Fibroblast of the aortic adventitia (primary cell): ENCODE results near the gene CASP10. TPM values are rescaled to one million over a fixed set of nuclear protein-coding genes. Genes with fewer than 3 reads are reported as not detected.

Experiments
- DNase-seq: peaks from one replicate; pipeline ENCODE4 v3.0.0-alpha.2; 2010; ENCODE audit warnings: low read depth
- H3K4me3 ChIP-seq: 2 replicates; pipeline ENCODE4 v1.5.1; 2011; ENCODE audit warnings: low read depth, mild to moderate bottlenecking, control low read depth, low read length, moderate library complexity
- total RNA-seq: library from RNA; depleted of rRNA; stranded (reverse); fragments of >200 nt; gene quantifications from 2 replicates; pipeline ENCODE4 v1.2.3, GENCODE V29; 2012; ENCODE audit warnings: low replicate concordance
- TF ChIP-seq, protein P1 (sequence below): IDR thresholded peaks from 2 replicates; pipeline ENCODE4 v1.5.1; 2011; ENCODE audit warnings: mild to moderate bottlenecking, low read length, control low read depth, inconsistent platforms; ENCODE audit not compliant: insufficient read depth

CASP10 gene
- total RNA-seq, 1 donor: 9.1 TPM

DNA sequence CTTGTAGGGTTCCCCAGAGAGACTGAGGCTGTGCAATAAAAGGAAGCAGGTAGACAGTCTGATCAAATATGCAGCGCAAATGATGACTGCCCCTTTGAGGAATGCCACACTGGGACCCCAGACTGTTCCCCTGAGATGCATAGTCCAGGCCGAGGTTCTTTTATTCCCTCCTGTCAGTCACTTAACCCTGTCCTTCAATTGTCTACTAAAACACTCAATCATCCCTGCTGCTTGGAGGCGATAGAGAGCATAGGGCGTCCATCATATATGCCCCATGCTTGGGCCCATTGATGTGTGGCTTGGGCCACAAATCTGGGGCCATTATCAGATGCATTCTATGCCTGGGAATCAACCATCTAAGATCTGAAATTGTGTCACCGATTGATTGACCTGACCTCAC, 61.9 kb downstream of the CASP10 start:
- TF ChIP-seq, protein P1, sequence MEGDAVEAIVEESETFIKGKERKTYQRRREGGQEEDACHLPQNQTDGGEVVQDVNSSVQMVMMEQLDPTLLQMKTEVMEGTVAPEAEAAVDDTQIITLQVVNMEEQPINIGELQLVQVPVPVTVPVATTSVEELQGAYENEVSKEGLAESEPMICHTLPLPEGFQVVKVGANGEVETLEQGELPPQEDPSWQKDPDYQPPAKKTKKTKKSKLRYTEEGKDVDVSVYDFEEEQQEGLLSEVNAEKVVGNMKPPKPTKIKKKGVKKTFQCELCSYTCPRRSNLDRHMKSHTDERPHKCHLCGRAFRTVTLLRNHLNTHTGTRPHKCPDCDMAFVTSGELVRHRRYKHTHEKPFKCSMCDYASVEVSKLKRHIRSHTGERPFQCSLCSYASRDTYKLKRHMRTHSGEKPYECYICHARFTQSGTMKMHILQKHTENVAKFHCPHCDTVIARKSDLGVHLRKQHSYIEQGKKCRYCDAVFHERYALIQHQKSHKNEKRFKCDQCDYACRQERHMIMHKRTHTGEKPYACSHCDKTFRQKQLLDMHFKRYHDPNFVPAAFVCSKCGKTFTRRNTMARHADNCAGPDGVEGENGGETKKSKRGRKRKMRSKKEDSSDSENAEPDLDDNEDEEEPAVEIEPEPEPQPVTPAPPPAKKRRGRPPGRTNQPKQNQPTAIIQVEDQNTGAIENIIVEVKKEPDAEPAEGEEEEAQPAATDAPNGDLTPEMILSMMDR: no peak
- DNase-seq: no peak

DNA sequence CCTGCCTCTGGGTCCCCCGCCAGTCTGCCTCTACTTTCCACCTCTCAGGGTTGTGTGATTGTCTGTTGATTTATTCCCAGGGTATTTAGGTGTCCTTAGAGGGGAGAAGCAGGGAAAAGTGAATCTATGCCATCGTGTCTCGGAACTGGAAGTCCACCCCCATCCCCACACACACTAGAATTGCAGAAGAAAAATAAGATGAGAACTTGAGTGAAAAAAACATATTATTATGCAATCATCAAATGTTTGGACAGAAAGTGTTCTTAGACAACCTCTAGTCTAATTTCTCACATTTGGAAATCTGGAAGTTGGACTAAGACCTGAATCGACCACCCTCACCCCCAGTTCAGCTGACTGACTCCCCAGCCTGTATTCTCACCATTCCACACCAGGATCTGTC, 63.3 kb downstream of the CASP10 start:
- TF ChIP-seq, protein P1: no peak
- no peak overlapping the region for H3K4me3 ChIP-seq
- no peak for DNase-seq

More for the DNA sequence above, 61.9 kb downstream of the CASP10 start:
- no peak overlapping the region for H3K4me3 ChIP-seq

DNA sequence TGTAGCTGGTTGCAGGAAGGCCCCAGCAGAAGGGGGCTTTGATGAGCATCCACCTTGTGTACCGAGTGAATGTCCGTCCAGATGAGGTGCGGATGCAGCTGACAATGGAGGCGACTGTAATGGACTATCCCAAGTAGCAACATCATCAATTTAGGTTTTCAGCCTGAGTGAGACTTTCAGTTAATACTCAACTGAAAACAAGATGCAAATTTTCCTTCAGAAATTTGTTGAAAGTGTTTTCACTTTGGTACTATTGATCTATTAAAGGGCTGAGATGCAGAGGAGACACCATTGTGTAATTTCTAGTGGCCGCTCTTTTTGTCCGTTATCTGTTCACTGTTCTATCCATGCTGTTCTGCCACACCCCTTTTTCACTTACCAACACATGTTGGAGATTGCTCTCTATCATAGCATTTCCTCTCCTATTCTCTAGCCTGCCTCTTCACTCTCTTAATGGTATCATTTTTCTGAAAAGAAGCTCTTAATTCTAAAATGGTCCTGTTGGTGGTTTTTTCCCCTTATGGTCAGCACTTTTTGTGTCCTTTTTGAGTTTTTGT, 65.4 kb downstream of the CASP10 start:
- TF ChIP-seq, protein P1: no peak
- H3K4me3 ChIP-seq: no peak overlapping the region
- no peak for DNase-seq

DNA sequence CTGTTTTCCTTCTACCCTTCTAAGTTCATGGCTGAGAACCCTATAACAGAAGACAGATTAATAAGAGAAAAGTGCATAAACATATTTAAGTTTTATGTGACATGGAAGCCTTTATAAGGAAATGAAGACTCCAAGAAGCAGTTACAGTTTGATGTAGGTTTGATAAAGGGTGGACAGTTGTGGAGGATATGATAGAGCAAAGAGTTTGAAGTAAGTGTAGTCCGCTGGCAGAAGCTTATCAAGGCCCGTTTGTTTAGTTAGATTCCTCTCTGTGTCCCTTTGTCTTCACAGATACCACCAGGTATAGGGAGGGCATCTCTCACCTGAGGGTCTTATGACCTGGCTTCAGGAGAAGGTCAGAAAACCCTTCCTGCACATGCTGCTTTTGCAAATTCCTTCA, 66.9 kb downstream of the CASP10 start:
- TF ChIP-seq, protein P1: no peak
- no peak for DNase-seq
- H3K4me3 ChIP-seq: no peak overlapping the region

DNA sequence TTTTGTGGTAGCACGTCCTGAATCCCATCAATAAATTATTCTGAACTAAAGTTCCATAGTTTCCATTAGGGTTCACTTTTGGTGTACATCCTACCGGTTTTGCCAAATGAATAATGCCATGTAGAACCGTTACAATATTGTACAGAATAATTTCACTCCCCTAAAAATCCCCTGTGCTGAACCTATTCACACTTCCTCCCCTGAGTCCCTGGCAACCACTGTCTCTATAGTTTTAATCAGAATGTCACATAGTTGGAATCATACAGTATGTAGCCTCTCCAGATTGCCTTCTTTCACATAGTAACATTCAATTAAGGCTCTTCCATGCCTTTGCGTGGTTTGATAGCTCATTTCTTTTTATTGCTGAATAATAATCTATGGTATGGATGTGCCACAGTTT, 67.8 kb downstream of the CASP10 start:
- DNase-seq: no peak
- no peak overlapping the region for H3K4me3 ChIP-seq
- TF ChIP-seq, protein P1: no peak

DNA sequence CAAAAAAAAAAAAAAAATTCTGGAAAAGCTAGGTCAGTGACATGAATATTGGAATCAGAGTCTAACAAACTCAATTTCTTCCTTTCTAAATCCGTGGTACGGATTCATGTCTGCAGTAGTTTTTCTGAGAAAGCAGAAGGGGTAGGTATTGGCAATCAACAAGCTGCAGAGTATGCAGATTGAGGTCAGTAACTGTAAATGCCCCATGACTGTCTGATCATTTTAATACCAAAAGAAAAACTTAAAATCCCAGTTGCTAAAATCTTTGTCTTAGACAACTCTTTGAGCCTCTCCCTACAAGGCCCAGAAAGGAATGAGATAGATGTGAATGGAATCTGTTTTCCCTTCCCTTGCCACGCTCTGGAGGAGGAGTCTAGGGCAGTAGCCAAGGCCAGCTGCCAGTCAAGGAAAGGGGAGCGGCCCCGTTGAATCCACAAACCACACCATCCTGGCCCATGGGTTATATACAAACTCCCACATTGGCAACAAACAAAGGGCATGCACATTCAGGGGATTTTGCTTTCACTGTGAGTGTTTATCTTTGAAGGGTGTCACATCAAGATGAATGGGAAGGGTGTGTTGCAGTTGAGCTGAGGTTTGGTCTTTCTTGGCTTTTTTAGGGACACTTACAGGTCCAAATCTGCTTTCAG, 71.3 kb downstream of the CASP10 start:
- TF ChIP-seq, protein P1: no peak
- no peak overlapping the region for H3K4me3 ChIP-seq
- peak; percentile 88 for DNase-seq
